ENCODE data around the gene CD8B.

The CD8B gene

GRCh38 chr2:86818957-86819356 is 42.7 kb downstream of the CD8B start:
- Histone ChIP-seq H3K4ac (ENCODE audit: low read length) (no peak overlapping the region), H3K27ac (replicated peaks; ENCODE audit: low read length) (no peak overlapping the region), H3K27me3 (ENCODE audit: control insufficient read depth in 3 of 3, insufficient read depth in 3 of 3, low read depth in 1 of 3, low read length in 3 of 3) (peaks cover 0 to 8% (median 0%) of the 10 kb centered on the region in 3 experiments), H2BK12ac (ENCODE audit: low read length) (no peak overlapping the region), H3K79me1 (ENCODE audit: low read depth, low read length) (no peaks in the 10 kb centered on the region), H3K4me1 (ENCODE audit: control insufficient read depth in 2 of 2, insufficient read depth in 1 of 2, low read depth in 1 of 2, low read length in 2 of 2) (peaks cover 0 to 2% of the 10 kb centered on the region in 2 donors), H3K36me3 (replicated peaks in 1 of 2; ENCODE audit: control insufficient read depth in 2 of 2, insufficient read depth in 2 of 2, low read length in 2 of 2) (no peaks in the 10 kb centered on the region), H2AFZ (ENCODE audit: low read length) (no peak overlapping the region), H2BK5ac (ENCODE audit: low read length) (no peak overlapping the region), H3K4me3 (ENCODE audit: low read length in 2 of 2) (no peak overlapping the region), H2BK15ac (ENCODE audit: low read length) (no peak overlapping the region), H3K9ac (ENCODE audit: low read depth, low read length, poor library complexity) (no peak overlapping the region), H3K9me3 (replicated peaks in 1 of 2; ENCODE audit: control insufficient read depth in 2 of 2, insufficient read depth in 1 of 2, low read depth in 1 of 2, low read length in 2 of 2) (no peaks in the 10 kb centered on the region), H2BK120ac (ENCODE audit: low read depth, low read length) (no peak overlapping the region), H3K4me2 (ENCODE audit: insufficient read depth, low read length, poor library complexity, severe bottlenecking) (no peak overlapping the region), H2AK5ac (ENCODE audit: low read depth, low read length) (no peak overlapping the region), H4K91ac (ENCODE audit: low read depth, low read length, poor library complexity) (no peak overlapping the region), H3K23ac (ENCODE audit: low read depth, low read length, poor library complexity) (no peak overlapping the region), H4K8ac (ENCODE audit: low read depth, low read length) (no peak overlapping the region), H3K18ac (ENCODE audit: low read length) (no peak overlapping the region), H3K14ac (ENCODE audit: low read length) (no peak overlapping the region)
- no CpG with 5 or more reads among the region's 2 CpGs for WGBS, 2 donors (ENCODE audit: extremely low coverage in 2 of 2, insufficient read length in 2 of 2, insufficient replicate concordance in 1 of 2)
- no peak for DNase-seq (ENCODE audit: low spot score)

- Histone ChIP-seq H3K9me3 (replicated peaks in 1 of 2; ENCODE audit: control insufficient read depth in 2 of 2, insufficient read depth in 1 of 2, low read depth in 1 of 2, low read length in 2 of 2) (no peaks in the 10 kb centered on the region), H3K4me2 (ENCODE audit: insufficient read depth, low read length, poor library complexity, severe bottlenecking) (no peak overlapping the region), H2BK15ac (ENCODE audit: low read length) (no peak overlapping the region), H2BK120ac (ENCODE audit: low read depth, low read length) (no peak overlapping the region), H3K36me3 (replicated peaks in 1 of 2; ENCODE audit: control insufficient read depth in 2 of 2, insufficient read depth in 2 of 2, low read length in 2 of 2) (no peaks in the 10 kb centered on the region), H2BK12ac (ENCODE audit: low read length) (no peak overlapping the region), H2BK5ac (ENCODE audit: low read length) (no peak overlapping the region), H3K18ac (ENCODE audit: low read length) (no peak overlapping the region), H3K14ac (ENCODE audit: low read length) (no peak overlapping the region), H3K9ac (ENCODE audit: low read depth, low read length, poor library complexity) (no peak overlapping the region), H3K79me1 (ENCODE audit: low read depth, low read length) (no peaks in the 10 kb centered on the region), H3K4me3 (ENCODE audit: low read length in 2 of 2) (no peak overlapping the region), H3K27ac (replicated peaks; ENCODE audit: low read length) (no peak overlapping the region), H2AFZ (ENCODE audit: low read length) (no peak overlapping the region), H4K91ac (ENCODE audit: low read depth, low read length, poor library complexity) (no peak overlapping the region), H3K4ac (ENCODE audit: low read length) (no peak overlapping the region), H3K4me1 (ENCODE audit: control insufficient read depth in 2 of 2, insufficient read depth in 1 of 2, low read depth in 1 of 2, low read length in 2 of 2) (no peaks in the 10 kb centered on the region), H3K23ac (ENCODE audit: low read depth, low read length, poor library complexity) (no peak overlapping the region), H4K8ac (ENCODE audit: low read depth, low read length) (no peak overlapping the region), H3K27me3 (ENCODE audit: control insufficient read depth in 3 of 3, insufficient read depth in 3 of 3, low read depth in 1 of 3, low read length in 3 of 3) (peaks cover 0 to 8% (median 0%) of the 10 kb centered on the region in 3 experiments), H2AK5ac (ENCODE audit: low read depth, low read length) (no peak overlapping the region)
- no CpG with 5 or more reads among the region's 4 CpGs for WGBS, 2 donors (ENCODE audit: extremely low coverage in 2 of 2, insufficient read length in 2 of 2, insufficient replicate concordance in 1 of 2)
- no peak for DNase-seq (ENCODE audit: low spot score)
These were observed 43.4 kb downstream of the CD8B start for GRCh38 chr2:86818114-86818801.

GRCh38 chr2:86815611-86816010 is 46.1 kb downstream of the CD8B start:
- Histone ChIP-seq H3K4ac (ENCODE audit: low read length) (no peak overlapping the region), H3K4me2 (ENCODE audit: insufficient read depth, low read length, poor library complexity, severe bottlenecking) (no peak overlapping the region), H2BK120ac (ENCODE audit: low read depth, low read length) (no peak overlapping the region), H3K9me3 (replicated peaks in 1 of 2; ENCODE audit: control insufficient read depth in 2 of 2, insufficient read depth in 1 of 2, low read depth in 1 of 2, low read length in 2 of 2) (no peaks in the 10 kb centered on the region), H3K4me1 (ENCODE audit: control insufficient read depth in 2 of 2, insufficient read depth in 1 of 2, low read depth in 1 of 2, low read length in 2 of 2) (no peaks in the 10 kb centered on the region), H4K8ac (ENCODE audit: low read depth, low read length) (no peak overlapping the region), H2BK15ac (ENCODE audit: low read length) (no peak overlapping the region), H3K79me1 (ENCODE audit: low read depth, low read length) (no peaks in the 10 kb centered on the region), H2BK12ac (ENCODE audit: low read length) (no peak overlapping the region), H3K18ac (ENCODE audit: low read length) (no peak overlapping the region), H2AFZ (ENCODE audit: low read length) (no peak overlapping the region), H3K4me3 (ENCODE audit: low read length in 2 of 2) (no peak overlapping the region), H3K23ac (ENCODE audit: low read depth, low read length, poor library complexity) (no peak overlapping the region), H4K91ac (ENCODE audit: low read depth, low read length, poor library complexity) (no peak overlapping the region), H3K27me3 (ENCODE audit: control insufficient read depth in 3 of 3, insufficient read depth in 3 of 3, low read depth in 1 of 3, low read length in 3 of 3) (peaks cover 0 to 8% (median 0%) of the 10 kb centered on the region in 3 experiments), H3K36me3 (replicated peaks in 1 of 2; ENCODE audit: control insufficient read depth in 2 of 2, insufficient read depth in 2 of 2, low read length in 2 of 2) (no peaks in the 10 kb centered on the region), H3K14ac (ENCODE audit: low read length) (no peak overlapping the region), H2BK5ac (ENCODE audit: low read length) (no peak overlapping the region), H3K27ac (replicated peaks; ENCODE audit: low read length) (no peak overlapping the region), H3K9ac (ENCODE audit: low read depth, low read length, poor library complexity) (no peak overlapping the region), H2AK5ac (ENCODE audit: low read depth, low read length) (no peak overlapping the region)
- WGBS, 2 donors (ENCODE audit: extremely low coverage in 2 of 2, insufficient read length in 2 of 2, insufficient replicate concordance in 1 of 2) = no CpG with 5 or more reads among the region's 1 CpG
- no peak for DNase-seq (ENCODE audit: low spot score)

- H3K79me1 ChIP-seq (ENCODE audit: low read depth, low read length) = no peaks in the 10 kb centered on the region
- H3K27me3 ChIP-seq (ENCODE audit: control insufficient read depth in 3 of 3, insufficient read depth in 3 of 3, low read depth in 1 of 3, low read length in 3 of 3) = peaks cover 0 to 38% (median 7%) of the 10 kb centered on the region in 3 experiments
- WGBS, 2 donors (ENCODE audit: extremely low coverage in 2 of 2, insufficient read length in 2 of 2, insufficient replicate concordance in 1 of 2) = no CpG with 5 or more reads among the region's 43 CpGs
These were observed 52.1 kb downstream of the CD8B start for GRCh38 chr2:86809481-86810121.

More at GRCh38 chr2:86809481-86810121, 52.1 kb downstream of the CD8B start:
- Histone ChIP-seq H3K18ac (ENCODE audit: low read length) (no peak overlapping the region), H3K4me2 (ENCODE audit: insufficient read depth, low read length, poor library complexity, severe bottlenecking) (no peak overlapping the region), H2BK12ac (ENCODE audit: low read length) (peak overlapping the region; percentile 35), H2AFZ (ENCODE audit: low read length) (no peak overlapping the region), H3K4ac (ENCODE audit: low read length) (no peak overlapping the region), H3K14ac (ENCODE audit: low read length) (no peak overlapping the region), H3K4me1 (ENCODE audit: control insufficient read depth in 2 of 2, insufficient read depth in 1 of 2, low read depth in 1 of 2, low read length in 2 of 2) (peaks cover 4 to 11% of the 10 kb centered on the region in 2 donors), H4K91ac (ENCODE audit: low read depth, low read length, poor library complexity) (no peak overlapping the region), H3K9me3 (replicated peaks in 1 of 2; ENCODE audit: control insufficient read depth in 2 of 2, insufficient read depth in 1 of 2, low read depth in 1 of 2, low read length in 2 of 2) (no peaks in the 10 kb centered on the region), H3K23ac (ENCODE audit: low read depth, low read length, poor library complexity) (no peak overlapping the region), H3K27ac (replicated peaks; ENCODE audit: low read length) (no peak overlapping the region), H2BK120ac (ENCODE audit: low read depth, low read length) (no peak overlapping the region), H3K9ac (ENCODE audit: low read depth, low read length, poor library complexity) (no peak overlapping the region), H2BK5ac (ENCODE audit: low read length) (peak overlapping the region; percentile 47), H2AK5ac (ENCODE audit: low read depth, low read length) (no peak overlapping the region), H2BK15ac (ENCODE audit: low read length) (no peak overlapping the region), H4K8ac (ENCODE audit: low read depth, low read length) (no peak overlapping the region), H3K4me3 (ENCODE audit: low read length in 2 of 2) (no peak overlapping the region), H3K36me3 (replicated peaks in 1 of 2; ENCODE audit: control insufficient read depth in 2 of 2, insufficient read depth in 2 of 2, low read length in 2 of 2) (no peaks in the 10 kb centered on the region)
- DNase-seq (ENCODE audit: low spot score) = no peak

Measured in neuronal stem cell (in vitro differentiated cells).